Liver (tissue), 9 donors: Measurements from ENCODE around the gene AFAP1L2. TPM values are rescaled to one million over a fixed set of nuclear protein-coding genes. Genes with fewer than 3 reads are reported as not detected.

ENCODE experiments used
- DNase-seq: peaks from one replicate; pipeline ENCODE4 v3.0.0-alpha.2; 2017; ENCODE audit warnings: low spot score
- H3K27ac ChIP-seq, 2 donors: one replicate each; pipeline ENCODE4 v1.7.0; 2013; ENCODE audit warnings: inconsistent platforms in 2 of 2, low read length in 2 of 2, control low read depth in 1 of 2, low read depth in 1 of 2, mild to moderate bottlenecking in 1 of 2
- H3K27me3 ChIP-seq, 4 donors: one replicate each; pipeline versions ENCODE4 v1.6.1 to v1.7.0; 2013; ENCODE audit warnings: low read length in 3 of 4, inconsistent platforms in 1 of 4, mild to moderate bottlenecking in 1 of 4, moderate library complexity in 1 of 4; ENCODE audit not compliant: control insufficient read depth in 4 of 4, insufficient read depth in 4 of 4
- H3K36me3 ChIP-seq, 4 donors: one replicate each; pipeline versions ENCODE4 v1.6.1 to v1.7.0; 2013; ENCODE audit warnings: low read length in 3 of 4, mild to moderate bottlenecking in 3 of 4, low read depth in 1 of 4, moderate library complexity in 1 of 4; ENCODE audit not compliant: control insufficient read depth in 4 of 4, insufficient read depth in 3 of 4
- H3K4me1 ChIP-seq, 4 donors: one replicate each; pipeline versions ENCODE4 v1.6.1 to v1.7.0; 2013; ENCODE audit warnings: low read length in 3 of 4, mild to moderate bottlenecking in 3 of 4, moderate library complexity in 1 of 4; ENCODE audit not compliant: control insufficient read depth in 4 of 4, insufficient read depth in 4 of 4
- H3K4me3 ChIP-seq, 3 donors: one replicate each; pipeline versions ENCODE4 v1.6.1 to v1.7.0; 2013; ENCODE audit warnings: low read length in 3 of 3, control low read depth in 1 of 3, low read depth in 1 of 3, mild to moderate bottlenecking in 1 of 3
- H3K9ac ChIP-seq, 2 donors: one replicate each; pipeline ENCODE4 v1.7.0; 2013; ENCODE audit warnings: low read length in 2 of 2, mild to moderate bottlenecking in 2 of 2, moderate library complexity in 2 of 2, control low read depth in 1 of 2, low read depth in 1 of 2
- H3K9me3 ChIP-seq, 4 donors: one replicate each; pipeline versions ENCODE4 v1.6.1 to v1.7.0; 2013; ENCODE audit warnings: low read length in 3 of 4; ENCODE audit not compliant: control insufficient read depth in 4 of 4
- ATF3 ChIP-seq: IDR thresholded peaks from 2 replicates; pipeline ENCODE4 v1.6.1; 2016; ENCODE audit warnings: antibody characterized with exemption
- CTCF ChIP-seq: fragments of 150-350 bp; IDR thresholded peaks from 2 replicates; pipeline ENCODE4 v1.5.1; 2017; ENCODE audit warnings: improper control_type of control experiment, low read depth, low read length; ENCODE audit not compliant: missing input control
- EGR1 ChIP-seq, 2 donors: IDR thresholded peaks; 2 replicates each; pipeline ENCODE4 v1.6.1; 2016 to 2018; ENCODE audit warnings: antibody characterized with exemption in 2 of 2, low read depth in 2 of 2
- FOXA1 ChIP-seq: IDR thresholded peaks from 2 replicates; pipeline ENCODE4 v1.6.1; 2016; ENCODE audit warnings: antibody characterized with exemption
- FOXA2 ChIP-seq: IDR thresholded peaks from 2 replicates; pipeline ENCODE4 v1.6.1; 2016; ENCODE audit warnings: antibody characterized with exemption
- GABPA ChIP-seq, 2 donors: IDR thresholded peaks in 1 of 2; conservative IDR thresholded peaks in 1 of 2; 2 replicates each; pipeline ENCODE4 v1.6.1; 2016; ENCODE audit warnings: antibody characterized with exemption in 2 of 2, mild to moderate bottlenecking in 1 of 2, moderate library complexity in 1 of 2
- HNF4A ChIP-seq, 2 donors: conservative IDR thresholded peaks; 2 replicates each; pipeline ENCODE4 v1.6.1; 2016; ENCODE audit warnings: antibody characterized with exemption in 2 of 2, mild to moderate bottlenecking in 2 of 2
- HNF4G ChIP-seq: IDR thresholded peaks from 2 replicates; pipeline ENCODE4 v1.6.1; 2016; ENCODE audit warnings: antibody characterized with exemption
- JUND ChIP-seq, 2 donors: IDR thresholded peaks; 2 replicates each; pipeline ENCODE4 v1.6.1; 2016; ENCODE audit warnings: antibody characterized with exemption in 2 of 2
- MAX ChIP-seq: IDR thresholded peaks from 2 replicates; pipeline ENCODE4 v1.6.1; 2016; ENCODE audit warnings: antibody characterized with exemption
- NR2F2 ChIP-seq: IDR thresholded peaks from 2 replicates; pipeline ENCODE4 v1.6.1; 2016; ENCODE audit warnings: antibody characterized with exemption
- RAD21 ChIP-seq, 2 donors: IDR thresholded peaks; 2 replicates each; pipeline ENCODE4 v1.6.1; 2016; ENCODE audit warnings: antibody characterized with exemption in 2 of 2, mild to moderate bottlenecking in 2 of 2
- REST ChIP-seq: IDR thresholded peaks from 2 replicates; pipeline ENCODE4 v1.6.1; 2016; ENCODE audit warnings: antibody characterized with exemption, mild to moderate bottlenecking
- RXRA ChIP-seq, 2 donors: IDR thresholded peaks; 2 replicates each; pipeline ENCODE4 v1.6.1; 2017 to 2018; ENCODE audit warnings: antibody characterized with exemption in 2 of 2, mild to moderate bottlenecking in 1 of 2
- SP1 ChIP-seq: IDR thresholded peaks from 2 replicates; pipeline ENCODE4 v1.6.1; 2018; ENCODE audit warnings: antibody characterized with exemption, mild to moderate bottlenecking
- TAF1 ChIP-seq: conservative IDR thresholded peaks from 2 replicates; pipeline ENCODE4 v1.6.1; 2016; ENCODE audit warnings: antibody characterized with exemption, mild to moderate bottlenecking
- YY1 ChIP-seq: IDR thresholded peaks from 2 replicates; pipeline ENCODE4 v1.6.1; 2016; ENCODE audit warnings: antibody characterized with exemption, mild to moderate bottlenecking
- ZBTB33 ChIP-seq: IDR thresholded peaks from 2 replicates; pipeline ENCODE4 v1.6.1; 2016; ENCODE audit warnings: antibody characterized with exemption
- WGBS: extraction: QIAGEN DNeasy Blood & Tissue Kit; methylation state at CpG from one replicate; pipeline ENCODE4 v1.1.7; 2013; 5-methylcytosine and 5-hydroxymethylcytosine counted together
- polyA plus RNA-seq, 2 donors: library from polyadenylated mRNA; stranded (reverse) in 1 of 2; unstranded in 1 of 2; fragments of 200-250 nt in 1 of 2; fragments of >200 nt in 1 of 2; fragmentation: Nextera tagmentation in 1 of 2; extraction: Ambion mirVana in 1 of 2; gene quantifications; one replicate each; pipeline versions ENCODE4 v1.2.1 to v1.2.3, GENCODE V29; 2013 to 2015
- total RNA-seq, 2 donors: library from RNA; depleted of rRNA; stranded (reverse); fragments of >200 nt; gene quantifications; one replicate each; pipeline ENCODE4 v1.2.3, GENCODE V29; 2014
- donor health status: healthy.
- donor health status: healthy.
- donor health status: healthy.
- donor health status: healthy.
- donor health status: healthy.

The AFAP1L2 gene
- total and polyA plus RNA-seq, 4 donors, result 0.53 to 1.8 (median 1.3) TPM

GRCh38 chr10:114329634-114330365 lies 74.5 kb downstream of the AFAP1L2 start:
- no peak overlapping the region for H3K27ac ChIP-seq
- no peaks in the 10 kb centered on the region for H3K9me3 ChIP-seq
- WGBS, result 74% methylated on average over 10 of the region's 10 CpGs
- no peaks in the 10 kb centered on the region for H3K36me3 ChIP-seq
- DNase-seq, result no peak
- no peaks in the 10 kb centered on the region for H3K4me1 ChIP-seq
- H3K9ac ChIP-seq, result no peak overlapping the region
- no peaks in the 10 kb centered on the region for H3K27me3 ChIP-seq
- TF ChIP-seq RAD21 (IDR thresholded peaks at IDR 0.05) (no peak), EGR1 (IDR thresholded peaks at IDR 0.05; ENCODE audit: low read depth in 2 of 2) (no peak), REST (no peak), RXRA (IDR thresholded peaks at IDR 0.05) (no peak), ZBTB33 (no peak), NR2F2 (no peak), YY1 (no peak), HNF4G (no peak), HNF4A (conservative IDR thresholded peaks at IDR 0.05) (no peak), MAX (no peak), CTCF (no peak), TAF1 (no peak), JUND (IDR thresholded peaks at IDR 0.05) (no peak), ATF3 (no peak), GABPA (IDR thresholded peaks at IDR 0.05 in 1 of 2, conservative IDR thresholded peaks at IDR 0.05 in 1 of 2) (no peak), FOXA1 (no peak), FOXA2 (no peak), SP1 (no peak)
- H3K4me3 ChIP-seq, result no peak overlapping the region
